ENCODE data around the gene FDXR.

DNA sequence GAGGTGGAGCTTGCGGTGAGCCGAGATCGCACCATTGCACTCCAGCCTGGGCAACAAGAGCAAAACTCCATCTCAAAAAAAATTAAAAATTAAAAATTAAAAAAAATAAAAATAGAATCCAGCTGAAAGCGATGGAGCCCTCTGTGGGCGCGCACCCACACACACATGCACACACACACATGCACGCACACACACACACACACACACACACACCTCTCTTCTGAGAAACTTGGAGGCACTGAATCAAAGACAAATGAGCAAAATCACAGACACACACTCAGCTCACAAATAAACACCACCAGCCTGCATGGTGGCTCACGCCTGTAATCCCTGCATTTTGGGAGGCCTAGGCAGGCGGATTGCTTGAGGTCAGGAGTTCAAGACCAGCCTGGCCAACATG, 30.2 kb upstream of the FDXR start:
- TF ChIP-seq CTCF (IDR thresholded peaks at IDR 0.05; ENCODE audit: low read length) (no peak), EZH2 (optimal IDR thresholded peaks at IDR 0.05; ENCODE audit: low read depth, low read length) (no peak)

Measured in MM.1S (cell line).